ENCODE measurements around the gene CYP26A1. TPM values are rescaled to one million over a fixed set of nuclear protein-coding genes. Genes with fewer than 3 reads are reported as not detected.

The CYP26A1 gene
- total RNA-seq, 4 donors from 2014 or later: 0.76 TPM; not detected in 3

DNA sequence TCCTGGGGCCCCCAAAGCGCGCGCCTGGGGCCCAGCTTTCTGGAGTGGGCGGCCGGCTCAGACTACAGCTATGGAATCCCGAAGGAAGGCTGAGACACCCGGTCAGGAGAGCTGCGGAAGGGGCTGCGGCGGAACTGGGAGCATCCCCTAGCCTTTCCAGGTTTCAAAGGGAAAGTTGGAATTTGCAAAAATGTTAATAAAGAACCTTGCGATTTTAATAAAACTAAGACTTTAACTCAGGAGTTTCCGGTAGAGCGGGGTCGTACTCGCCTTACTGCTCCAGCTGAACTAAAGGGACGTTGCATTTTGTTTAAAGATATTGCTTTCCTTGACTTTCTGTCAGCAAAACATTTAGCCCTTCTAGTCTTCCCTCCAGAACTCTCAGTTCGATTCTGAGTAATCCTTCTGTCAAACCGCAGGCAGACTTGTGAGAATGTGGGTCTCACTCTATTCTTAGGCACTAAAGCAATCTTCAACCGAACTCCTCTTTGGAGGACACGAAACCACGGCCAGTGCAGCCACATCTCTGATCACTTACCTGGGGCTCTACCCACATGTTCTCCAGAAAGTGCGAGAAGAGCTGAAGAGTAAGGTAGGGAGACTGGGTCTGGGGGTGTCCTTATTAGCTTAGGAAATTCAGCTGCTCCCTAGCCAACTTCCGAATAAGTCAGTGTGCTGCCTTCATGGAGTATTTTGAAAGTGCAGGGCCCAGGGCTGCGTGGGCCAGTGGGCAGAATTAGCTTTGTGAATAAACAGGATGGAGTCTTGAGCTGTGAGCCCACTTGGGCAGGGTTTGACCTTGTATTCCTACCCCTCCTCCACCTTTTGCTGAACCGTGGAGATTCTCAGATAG lies 1.9 kb downstream of the CYP26A1 start:
- intact Hi-C loops (cut with DNase I; ENCODE audit: low total_unique reads): no loop called here
- Histone ChIP-seq H3K9me3 (no peaks in the 10 kb centered on the region), H3K4me3 (no peak overlapping the region), H3K4me1 (peaks cover 0 to 14% of the 10 kb centered on the region in 2 donors), H3K27me3 (peaks cover 0 to 29% of the 10 kb centered on the region in 2 donors), H3K36me3 (no peaks in the 10 kb centered on the region), H3K27ac (no peak overlapping the region)
- TF ChIP-seq, protein P1, sequence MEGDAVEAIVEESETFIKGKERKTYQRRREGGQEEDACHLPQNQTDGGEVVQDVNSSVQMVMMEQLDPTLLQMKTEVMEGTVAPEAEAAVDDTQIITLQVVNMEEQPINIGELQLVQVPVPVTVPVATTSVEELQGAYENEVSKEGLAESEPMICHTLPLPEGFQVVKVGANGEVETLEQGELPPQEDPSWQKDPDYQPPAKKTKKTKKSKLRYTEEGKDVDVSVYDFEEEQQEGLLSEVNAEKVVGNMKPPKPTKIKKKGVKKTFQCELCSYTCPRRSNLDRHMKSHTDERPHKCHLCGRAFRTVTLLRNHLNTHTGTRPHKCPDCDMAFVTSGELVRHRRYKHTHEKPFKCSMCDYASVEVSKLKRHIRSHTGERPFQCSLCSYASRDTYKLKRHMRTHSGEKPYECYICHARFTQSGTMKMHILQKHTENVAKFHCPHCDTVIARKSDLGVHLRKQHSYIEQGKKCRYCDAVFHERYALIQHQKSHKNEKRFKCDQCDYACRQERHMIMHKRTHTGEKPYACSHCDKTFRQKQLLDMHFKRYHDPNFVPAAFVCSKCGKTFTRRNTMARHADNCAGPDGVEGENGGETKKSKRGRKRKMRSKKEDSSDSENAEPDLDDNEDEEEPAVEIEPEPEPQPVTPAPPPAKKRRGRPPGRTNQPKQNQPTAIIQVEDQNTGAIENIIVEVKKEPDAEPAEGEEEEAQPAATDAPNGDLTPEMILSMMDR (IDR thresholded peaks at IDR 0.05): no peak
- no peak for TF ChIP-seq POLR2A (IDR thresholded peaks at IDR 0.05)
- no peak for DNase-seq

DNA sequence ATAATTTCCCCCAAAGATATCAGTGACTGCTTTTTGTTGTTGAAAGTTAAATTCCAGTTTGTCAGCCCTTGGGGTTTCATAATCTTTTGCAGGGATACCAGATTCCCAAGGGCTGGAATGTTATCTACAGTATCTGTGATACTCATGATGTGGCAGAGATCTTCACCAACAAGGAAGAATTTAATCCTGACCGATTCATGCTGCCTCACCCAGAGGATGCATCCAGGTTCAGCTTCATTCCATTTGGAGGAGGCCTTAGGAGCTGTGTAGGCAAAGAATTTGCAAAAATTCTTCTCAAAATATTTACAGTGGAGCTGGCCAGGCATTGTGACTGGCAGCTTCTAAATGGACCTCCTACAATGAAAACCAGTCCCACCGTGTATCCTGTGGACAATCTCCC lies 3.2 kb downstream of the CYP26A1 start:
- Histone ChIP-seq H3K27me3 (peaks cover 0 to 29% of the 10 kb centered on the region in 2 donors), H3K27ac (no peak overlapping the region)
- intact Hi-C loops (cut with DNase I; ENCODE audit: low total_unique reads): no loop called here

DNA sequence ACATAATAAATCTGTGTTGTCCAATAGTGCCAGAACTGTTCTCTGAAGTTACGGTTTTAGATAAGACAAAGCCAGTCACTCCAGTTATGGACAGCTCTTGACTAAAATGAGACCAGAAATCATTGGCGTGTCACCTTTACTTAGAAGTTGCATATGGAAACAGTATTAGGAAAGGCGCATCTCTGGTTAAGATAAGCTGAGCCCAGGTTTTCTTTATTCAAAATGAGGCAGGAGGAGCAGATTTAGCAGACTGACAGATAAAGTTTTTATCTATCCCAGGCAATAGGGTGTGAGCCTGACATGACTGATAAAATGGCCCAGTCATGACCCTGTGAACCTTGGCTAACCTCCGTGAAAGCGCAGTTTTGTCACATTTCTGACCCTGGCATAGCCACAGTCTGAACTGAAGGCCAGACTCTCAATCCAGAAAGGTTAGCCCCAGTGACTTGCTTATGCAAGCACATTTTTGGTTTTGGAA lies 4.2 kb downstream of the CYP26A1 start:
- Histone ChIP-seq H3K4me3 (no peak overlapping the region), H3K27me3 (peaks cover 0 to 29% of the 10 kb centered on the region in 2 donors), H3K36me3 (no peaks in the 10 kb centered on the region), H3K27ac (no peak overlapping the region), H3K4me1 (peaks cover 0 to 14% of the 10 kb centered on the region in 2 donors), H3K9me3 (no peaks in the 10 kb centered on the region)
- no peak for TF ChIP-seq POLR2A (IDR thresholded peaks at IDR 0.05)
- TF ChIP-seq, protein P1 (IDR thresholded peaks at IDR 0.05): no peak
- intact Hi-C loops (cut with DNase I; ENCODE audit: low total_unique reads): no loop called here
- no peak for DNase-seq

More for the DNA sequence above, 3.2 kb downstream of the CYP26A1 start:
- peaks cover 0 to 14% of the 10 kb centered on the region in 2 donors for H3K4me1 ChIP-seq
- no peaks in the 10 kb centered on the region for H3K9me3 ChIP-seq
- no peaks in the 10 kb centered on the region for H3K36me3 ChIP-seq
- H3K4me3 ChIP-seq: no peak overlapping the region
- DNase-seq: no peak
- TF ChIP-seq POLR2A (IDR thresholded peaks at IDR 0.05): no peak
- TF ChIP-seq, protein P1 (IDR thresholded peaks at IDR 0.05): no peak

DNA sequence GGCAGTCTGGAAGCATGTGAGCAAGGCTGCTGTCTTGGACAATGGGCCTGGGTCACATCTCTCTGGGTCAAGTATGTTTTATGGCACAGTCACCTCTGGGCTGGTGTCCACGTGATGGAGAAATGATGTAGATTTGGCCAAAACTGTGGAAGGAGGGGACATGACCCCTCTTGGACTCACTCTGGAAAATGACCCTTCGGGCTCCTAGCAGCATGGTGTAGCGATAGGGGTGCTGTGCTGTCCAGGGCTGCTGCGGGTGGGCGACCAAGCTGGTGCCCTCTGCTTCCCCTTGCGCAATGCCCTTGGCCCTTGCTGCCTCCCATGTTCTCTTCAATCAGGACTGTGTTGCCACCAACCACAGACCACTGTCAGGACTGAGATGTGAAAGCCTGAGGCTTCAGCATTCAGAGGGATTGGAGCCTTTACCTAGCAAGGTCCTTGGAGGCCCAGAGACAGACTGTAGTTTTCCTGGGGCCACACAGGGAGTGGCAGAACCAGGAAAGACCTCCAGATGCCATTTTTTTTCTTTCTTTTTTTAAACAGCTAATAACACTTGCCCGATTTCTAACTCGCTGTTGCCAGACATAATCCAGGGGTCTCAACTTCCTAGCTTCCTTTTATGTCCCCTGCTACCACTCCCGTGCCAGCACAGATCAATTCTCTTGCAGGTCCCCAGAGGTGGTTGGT lies 6.1 kb downstream of the CYP26A1 start:
- Histone ChIP-seq H3K36me3 (no peaks in the 10 kb centered on the region), H3K4me3 (no peak overlapping the region), H3K4me1 (peaks cover 0 to 4% of the 10 kb centered on the region in 2 donors), H3K27ac (no peak overlapping the region), H3K27me3 (peaks cover 0 to 13% of the 10 kb centered on the region in 2 donors), H3K9me3 (no peaks in the 10 kb centered on the region)
- intact Hi-C loops (cut with DNase I; ENCODE audit: low total_unique reads): no loop called here
- no peak for DNase-seq
- no peak for TF ChIP-seq POLR2A (IDR thresholded peaks at IDR 0.05)
- TF ChIP-seq, protein P1 (IDR thresholded peaks at IDR 0.05): no peak
